Psoas muscle (tissue), 8 donors: ENCODE measurements around the gene FBXO39. TPM values are rescaled to one million over a fixed set of nuclear protein-coding genes. Genes with fewer than 3 reads are reported as not detected.
"Not testable (repeated sequence)": the region's sequence is repeated elsewhere in the genome, so short reads cannot be mapped to it uniquely, and the experiment has no call there.

ENCODE experiments used
- ATAC-seq, 4 donors: fragments of 200-7000 bp; cut with Tn5 transposase; one replicate each; pipeline ENCODE4 v1.9.1; 2020; ENCODE audit warnings: moderate library complexity in 3 of 4, mild to moderate bottlenecking in 2 of 4
- DNase-seq, 2 donors: peaks; one replicate each; pipeline ENCODE4 v3.0.0-alpha.2; 2020
- H3K27ac ChIP-seq: fragments of 200-600 bp; one replicate; pipeline ENCODE4 v1.8.0; 2022
- H3K27me3 ChIP-seq, 3 donors: fragments of 200-600 bp in 1 of 3; one replicate each; pipeline versions ENCODE4 v1.6.1 to v1.8.0; 2013 to 2022; ENCODE audit warnings: low read length in 2 of 3, mild to moderate bottlenecking in 2 of 3, moderate library complexity in 1 of 3; ENCODE audit not compliant: insufficient read depth in 3 of 3
- H3K36me3 ChIP-seq, 2 donors: fragments of 200-600 bp in 1 of 2; one replicate each; pipeline versions ENCODE4 v1.6.1 to v1.8.0; 2013 to 2022; ENCODE audit warnings: low read depth in 1 of 2, mild to moderate bottlenecking in 1 of 2, moderate library complexity in 1 of 2; ENCODE audit not compliant: insufficient read depth in 1 of 2
- H3K4me1 ChIP-seq: fragments of 200-600 bp; one replicate; pipeline ENCODE4 v1.8.0; 2022
- H3K4me3 ChIP-seq: fragments of 200-600 bp; one replicate; pipeline ENCODE4 v1.8.0; 2022; ENCODE audit warnings: mild to moderate bottlenecking
- H3K9me3 ChIP-seq: fragments of 200-600 bp; one replicate; pipeline ENCODE4 v1.8.0; 2022
- WGBS, 3 donors: extraction: QIAGEN DNeasy Blood & Tissue Kit; methylation state at CpG; one replicate each; pipeline versions ENCODE4 v1.1.6 to v1.1.7; 2013; 5-methylcytosine and 5-hydroxymethylcytosine counted together
- intact Hi-C, 2 donors: fragments of 100-400 bp; cut with DNase I; formaldehyde crosslinking; loops; one replicate each; pipeline versions ENCODE4 v1.11.0 to v1.14.2; 2022
- polyA plus RNA-seq, 3 donors: library from polyadenylated mRNA; stranded (reverse); fragments of 200-250 nt; gene quantifications; one replicate each; pipeline ENCODE4 v1.2.3, GENCODE V29; 2013
- total RNA-seq, 4 donors: library from RNA; stranded (reverse); fragmentation: NEBNext Ultra II Directional in 2 of 4; extraction: Animal tissue kit (Norgen Biotek cat#: 25700) in 2 of 4; gene quantifications; one replicate each; pipeline versions ENCODE4 v1.2.1 to v1.2.4, GENCODE V29; 2021 to 2023
- TF ChIP-seq, protein P1 (sequence below): fragments of 200-600 bp; IDR thresholded peaks from one replicate; pipeline ENCODE4 v1.8.0; 2022; ENCODE audit warnings: antibody characterized with exemption
- donor health status: healthy with polysubstance abuse.
- donor health status: DM: no; HTN: no; CAD: no; lungs with moderate emphysema.
- donor health status: Bipolar disorder and iron deficiency.
- donor health status: healthy.
- donor health status: DM: yes; HTN: yes; CAD: no.
- donor health status: DM: no; HTN: no; CAD: no.
- donor health status: DM: no; HTN: no; CAD: no.
- donor health status: DM: yes; HTN: yes; CAD: no.

Gene FBXO39
- total and polyA plus RNA-seq, 7 donors = 0.01 to 0.34 (median 0.24) TPM; not detected in 3

DNA sequence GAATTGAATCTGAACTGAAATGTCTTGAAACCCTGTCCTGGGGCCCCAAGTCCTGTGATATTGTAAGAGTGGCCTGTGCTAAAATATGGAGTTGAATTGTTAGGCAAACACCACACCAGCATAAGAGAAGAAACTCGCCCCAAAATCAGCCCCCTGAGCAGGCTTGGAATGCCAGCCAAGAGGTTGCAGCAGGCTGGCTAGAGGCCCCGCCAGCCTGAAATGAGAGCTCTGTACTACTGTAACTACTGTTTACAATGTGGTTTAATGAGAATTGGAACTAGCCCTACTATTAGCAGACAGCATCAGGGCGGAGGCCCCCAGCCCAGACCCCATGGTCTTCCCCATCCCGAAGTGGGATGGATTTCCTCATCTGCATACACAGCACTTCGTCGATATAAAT, 23.7 kb downstream of the FBXO39 start:
- DNase-seq (no peak), ATAC-seq (no peak)
- Histone ChIP-seq H3K36me3 (no peaks in the 10 kb centered on the region), H3K27me3 (peaks cover 0 to 10% (median 0%) of the 10 kb centered on the region in 3 donors), H3K4me1 (no peaks in the 10 kb centered on the region), H3K4me3 (no peak overlapping the region), H3K27ac (no peak overlapping the region), H3K9me3 (no peaks in the 10 kb centered on the region)
- WGBS, 3 donors = 72 to 79% (median 74%) methylated on average over 6 of the region's 6 CpGs
- TF ChIP-seq, protein P1, sequence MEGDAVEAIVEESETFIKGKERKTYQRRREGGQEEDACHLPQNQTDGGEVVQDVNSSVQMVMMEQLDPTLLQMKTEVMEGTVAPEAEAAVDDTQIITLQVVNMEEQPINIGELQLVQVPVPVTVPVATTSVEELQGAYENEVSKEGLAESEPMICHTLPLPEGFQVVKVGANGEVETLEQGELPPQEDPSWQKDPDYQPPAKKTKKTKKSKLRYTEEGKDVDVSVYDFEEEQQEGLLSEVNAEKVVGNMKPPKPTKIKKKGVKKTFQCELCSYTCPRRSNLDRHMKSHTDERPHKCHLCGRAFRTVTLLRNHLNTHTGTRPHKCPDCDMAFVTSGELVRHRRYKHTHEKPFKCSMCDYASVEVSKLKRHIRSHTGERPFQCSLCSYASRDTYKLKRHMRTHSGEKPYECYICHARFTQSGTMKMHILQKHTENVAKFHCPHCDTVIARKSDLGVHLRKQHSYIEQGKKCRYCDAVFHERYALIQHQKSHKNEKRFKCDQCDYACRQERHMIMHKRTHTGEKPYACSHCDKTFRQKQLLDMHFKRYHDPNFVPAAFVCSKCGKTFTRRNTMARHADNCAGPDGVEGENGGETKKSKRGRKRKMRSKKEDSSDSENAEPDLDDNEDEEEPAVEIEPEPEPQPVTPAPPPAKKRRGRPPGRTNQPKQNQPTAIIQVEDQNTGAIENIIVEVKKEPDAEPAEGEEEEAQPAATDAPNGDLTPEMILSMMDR = no peak
- intact Hi-C loops = no loop called here

GRCh38 chr17:6800422-6801027, 24.5 kb downstream of the FBXO39 start:
- no peak overlapping the region for H3K27ac ChIP-seq
- TF ChIP-seq, protein P1 = no peak
- no peak overlapping the region for H3K4me3 ChIP-seq
- H3K36me3 ChIP-seq = no peaks in the 10 kb centered on the region
- DNase-seq (no peak), ATAC-seq (no peak)
- H3K9me3 ChIP-seq = no peaks in the 10 kb centered on the region
- peaks cover 0 to 10% (median 0%) of the 10 kb centered on the region in 3 donors for H3K27me3 ChIP-seq
- intact Hi-C loops = no loop called here
- no peaks in the 10 kb centered on the region for H3K4me1 ChIP-seq
- 78 to 88% (median 83%) methylated on average over 13 of the region's 13 CpGs for WGBS, 3 donors

DNA sequence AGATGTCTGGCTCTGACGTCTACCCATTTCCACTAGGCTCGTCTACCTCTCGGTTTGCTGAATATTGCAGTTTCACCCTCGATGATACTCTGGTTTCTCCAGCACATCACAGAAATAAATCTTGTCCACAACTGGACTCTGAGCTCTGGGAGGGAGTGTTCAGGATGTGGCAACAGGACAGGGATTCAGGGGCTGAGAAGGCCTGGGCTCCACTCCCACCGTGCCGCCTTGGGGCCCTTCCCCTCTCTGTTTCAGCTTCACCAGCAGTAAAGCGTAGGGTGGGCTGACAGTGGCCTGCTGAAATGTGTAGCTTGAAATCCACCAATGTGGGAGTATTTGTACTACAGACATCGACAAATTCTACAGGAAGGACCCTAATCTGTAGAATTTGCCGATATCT, 35.5 kb downstream of the FBXO39 start:
- Histone ChIP-seq H3K36me3 (no peaks in the 10 kb centered on the region), H3K4me3 (no peak overlapping the region), H3K4me1 (no peaks in the 10 kb centered on the region), H3K27me3 (peaks cover 0 to 17% (median 2%) of the 10 kb centered on the region in 3 donors), H3K9me3 (no peaks in the 10 kb centered on the region), H3K27ac (no peak overlapping the region)
- DNase-seq (no peak), ATAC-seq (no peak)
- intact Hi-C loops = no loop called here
- TF ChIP-seq, protein P1 = no peak
- WGBS, 3 donors = 80 to 85% (median 82%) methylated on average over 9 of the region's 9 CpGs

- WGBS, 3 donors = 51 to 59% (median 53%) methylated on average over 9 of the region's 9 CpGs
- Histone ChIP-seq H3K36me3 (no peaks in the 10 kb centered on the region), H3K27ac (no peak overlapping the region), H3K4me3 (no peak overlapping the region), H3K4me1 (no peaks in the 10 kb centered on the region), H3K9me3 (no peaks in the 10 kb centered on the region), H3K27me3 (peaks cover 0 to 17% (median 2%) of the 10 kb centered on the region in 3 donors)
- ATAC-seq (no peak), DNase-seq (no peak)
- TF ChIP-seq, protein P1 = no peak
- intact Hi-C loops = no loop called here
Observed at GRCh38 chr17:6812295-6812694, 36.3 kb downstream of the FBXO39 start.

GRCh38 chr17:6815775-6816174, 39.8 kb downstream of the FBXO39 start:
- Histone ChIP-seq H3K36me3 (no peaks in the 10 kb centered on the region), H3K4me1 (no peaks in the 10 kb centered on the region), H3K27me3 (peaks cover 0 to 7% (median 2%) of the 10 kb centered on the region in 3 donors), H3K9me3 (no peaks in the 10 kb centered on the region), H3K4me3 (no peak overlapping the region), H3K27ac (no peak overlapping the region)
- DNase-seq = peak in 1 of 2 donors; percentile 14
- TF ChIP-seq, protein P1 = no peak
- ATAC-seq = no peak
- 77 to 81% (median 80%) methylated on average over 10 of the region's 10 CpGs for WGBS, 3 donors
- intact Hi-C loops = no loop called here

- H3K27ac ChIP-seq, DNase-seq, ATAC-seq, H3K9me3 ChIP-seq, H3K4me1 ChIP-seq, H3K4me3 ChIP-seq, H3K36me3 ChIP-seq, H3K27me3 ChIP-seq, intact Hi-C loops: not testable (repeated sequence)
- 79 to 86% (median 82%) methylated on average over 3 of the region's 3 CpGs for WGBS, 3 donors
Observed at GRCh38 chr17:6816368-6816767, 40.4 kb downstream of the FBXO39 start.
